HepG2 (cell line): ENCODE results near the gene XRCC2. TPM values are rescaled to one million over a fixed set of nuclear protein-coding genes. Genes with fewer than 3 reads are reported as not detected.

Experiments used
- ATAC-seq: fragments of 200-7000 bp; cut with Tn5 transposase; 3 replicates; pipeline ENCODE4 v1.9.1; 2020; ENCODE audit warnings: mild to moderate bottlenecking, moderate library complexity
- BruUV-seq: library from RNA; stranded (reverse); fragments of 400-500 nt; replicated peaks from 2 replicates; lab custom pipeline; 2021; lab: Mats Ljungman, UMichigan
- CTCF ChIA-PET: fragments of 300-600 bp; formaldehyde crosslinking; extraction: SDS; loops from one replicate; lab custom pipeline; 2021; ENCODE audit warnings: low total read pairs, inconsistent platforms, low intra/inter-chr PET ratio; lab: Yijun Ruan, JAX
- POLR2A ChIA-PET: fragments of 350-600 bp; sonication (Branson Sonifier 250); formaldehyde crosslinking; loops from one replicate; lab custom pipeline; 2020; ENCODE audit warnings: antibody characterized with exemption, inconsistent platforms; lab: Yijun Ruan, JAX
- DNase-seq: peaks from one replicate; pipeline ENCODE4 v3.0.0-alpha.2; 2015; ENCODE audit warnings: low spot score
- FAIRE-seq: peaks from 3 replicates; lab custom pipeline; 2011; peaks lifted over from hg19 to GRCh38; lab: Jason Lieb, UNC
- H2AFZ ChIP-seq: one replicate; pipeline ENCODE4 v1.6.1; 2011; ENCODE audit warnings: low read length, inconsistent platforms
- H3K27ac ChIP-seq: fragments of 300-600 bp; 3 replicates; pipeline ENCODE4 v1.8.0; 2011; ENCODE audit warnings: mixed run types, mild to moderate bottlenecking, mixed read lengths, low read length, inconsistent platforms; ENCODE audit not compliant: insufficient read depth; ENCODE audit errors: extremely low read length
- H3K27me3 ChIP-seq, 2 experiments: fragments of 200-600 bp in 1 of 2; 2 replicates in 1 of 2; 3 replicates in 1 of 2; pipeline versions ENCODE4 v1.6.0 to v1.8.0; 2011; ENCODE audit warnings: low read length in 2 of 2, mild to moderate bottlenecking in 2 of 2, moderate library complexity in 2 of 2, inconsistent platforms in 1 of 2; ENCODE audit not compliant: insufficient read depth in 2 of 2, control insufficient read depth in 1 of 2
- H3K36me3 ChIP-seq, 2 experiments: fragments of 200-600 bp in 1 of 2; replicated peaks in 1 of 2; 2 replicates in 1 of 2; 3 replicates in 1 of 2; pipeline versions ENCODE4 v1.5.1 to v1.8.0; 2011; ENCODE audit warnings: low read length in 2 of 2, inconsistent platforms in 1 of 2; ENCODE audit not compliant: insufficient read depth in 2 of 2, control insufficient read depth in 1 of 2
- H3K4me1 ChIP-seq: 2 replicates; pipeline ENCODE4 v1.5.1; 2012; ENCODE audit warnings: low read length, inconsistent platforms; ENCODE audit not compliant: insufficient read depth
- H3K4me2 ChIP-seq: 2 replicates; pipeline ENCODE4 v1.6.0; 2011; ENCODE audit warnings: low read depth, low read length, inconsistent platforms
- H3K4me3 ChIP-seq, 3 experiments: fragments of 200-600 bp in 1 of 3; sonication (generic), shearing (Covaris generic) in 1 of 3; replicated peaks in 1 of 3; 2 replicates each; pipeline ENCODE4 v1.5.1; 2011 to 2016; ENCODE audit warnings: low read length in 3 of 3, inconsistent platforms in 2 of 3, low read depth in 2 of 3, mild to moderate bottlenecking in 2 of 3, control low read depth in 1 of 3, mixed read lengths in 1 of 3; ENCODE audit not compliant: insufficient read depth in 1 of 3
- H3K79me2 ChIP-seq: one replicate; pipeline ENCODE4 v1.6.1; 2011; ENCODE audit warnings: low read length, inconsistent platforms; ENCODE audit not compliant: insufficient read depth
- H3K9ac ChIP-seq: 2 replicates; pipeline ENCODE4 v1.6.0; 2011; ENCODE audit warnings: mild to moderate bottlenecking, low read depth, low read length, inconsistent platforms; ENCODE audit not compliant: insufficient read depth
- H3K9me3 ChIP-seq: 2 replicates; pipeline ENCODE4 v1.5.1; 2012; ENCODE audit warnings: mild to moderate bottlenecking, low read length
- H4K20me1 ChIP-seq: 2 replicates; pipeline ENCODE4 v1.6.0; 2011; ENCODE audit warnings: inconsistent platforms, mild to moderate bottlenecking, low read length, moderate library complexity; ENCODE audit not compliant: insufficient read depth
- CHD4 ChIP-seq: fragments of 200-600 bp; sonication (generic); IDR thresholded peaks from 2 replicates; pipeline ENCODE4 v1.7.0; 2017; ENCODE audit warnings: mild to moderate bottlenecking, low read length, borderline replicate concordance
- KAT2B ChIP-seq: fragments of 150-350 bp; IDR thresholded peaks from 2 replicates; pipeline ENCODE4 v1.6.1; 2014; ENCODE audit warnings: low read depth, low read length, borderline replicate concordance
- MYNN ChIP-seq: sonication (generic); formaldehyde crosslinking; IDR thresholded peaks from 2 replicates; pipeline ENCODE4 v1.4.0; 2020; ENCODE audit warnings: mild to moderate bottlenecking, low read depth, missing genetic modification reagents
- POGK ChIP-seq: sonication (generic); formaldehyde crosslinking; conservative IDR thresholded peaks from 2 replicates; pipeline ENCODE4 v1.8.0; 2022; ENCODE audit warnings: mild to moderate bottlenecking, moderate library complexity, missing genetic modification reagents
- RNF2 ChIP-seq: fragments of 450-650 bp; conservative IDR thresholded peaks from 2 replicates; pipeline ENCODE4 v1.6.1; 2016; ENCODE audit warnings: low read depth
- WIZ ChIP-seq: sonication (generic); formaldehyde crosslinking; IDR thresholded peaks from 2 replicates; pipeline ENCODE4 v1.5.1; 2020; ENCODE audit warnings: mild to moderate bottlenecking, missing genetic modification reagents
- ZBTB25 ChIP-seq: IDR thresholded peaks from 2 replicates; pipeline ENCODE4 v1.6.1; 2018; ENCODE audit warnings: missing genetic modification reagents
- ZFX ChIP-seq: sonication (generic); formaldehyde crosslinking; IDR thresholded peaks from 2 replicates; pipeline ENCODE4 v1.4.0; 2020; ENCODE audit warnings: mild to moderate bottlenecking, low read depth, missing genetic modification reagents, moderate library complexity
- ZNF430 ChIP-seq: sonication (generic); formaldehyde crosslinking; IDR thresholded peaks from 2 replicates; pipeline ENCODE4 v1.9.0; 2021; ENCODE audit warnings: mild to moderate bottlenecking, missing genetic modification reagents
- ZNF547 ChIP-seq: sonication (generic); formaldehyde crosslinking; IDR thresholded peaks from 2 replicates; pipeline ENCODE4 v1.5.1; 2020; ENCODE audit warnings: mild to moderate bottlenecking, missing genetic modification reagents
- WGBS: methylation state at CpG from one replicate; pipeline ENCODE4 v1.1.6; 2017; ENCODE audit warnings: low lambda C conversion rate; 5-methylcytosine and 5-hydroxymethylcytosine counted together
- in situ Hi-C: cut with HindIII; loops from 2 replicates; pipeline ENCODE4 v1.10.0; 2017; ENCODE audit warnings: low pct_unique_long_range_greater_than_20kb; ENCODE audit not compliant: extremely low pct_ligation_motif_present
- intact Hi-C: fragments of 100-400 bp; cut with micrococcal nuclease; formaldehyde crosslinking; loops from one replicate; pipeline ENCODE4 v1.10.0; 2022; ENCODE audit not compliant: unreplicated experiment
- polyA plus RNA-seq, 8 experiments: library from polyadenylated mRNA; depleted of rRNA in 3 of 8; stranded (reverse) in 7 of 8; unstranded in 1 of 8; fragments of >200 nt; fragmentation: Illumina TruSeq in 4 of 8; extraction: Trizol in 4 of 8; gene quantifications; 2 replicates each; pipeline versions ENCODE4 v1.2.1 to v1.2.3, GENCODE V29; 2011 to 2016; ENCODE audit warnings: low read depth in 4 of 8, missing spikeins in 1 of 8, mixed read lengths in 1 of 8; ENCODE audit not compliant: insufficient read depth in 1 of 8
- total RNA-seq, 5 experiments: library from RNA; depleted of rRNA; stranded (reverse); fragments of >200 nt; fragmentation: Illumina TruSeq; extraction: Trizol; gene quantifications; 2 replicates each; pipeline ENCODE4 v1.2.3, GENCODE V29; 2016; ENCODE audit warnings: low read depth in 1 of 5
- TF ChIP-seq, protein P1 (sequence below), 2 experiments: IDR thresholded peaks; 2 replicates each; pipeline ENCODE4 v1.6.1; 2011 to 2012; ENCODE audit warnings: low read length in 2 of 2, borderline replicate concordance in 1 of 2, low read depth in 1 of 2, mild to moderate bottlenecking in 1 of 2, moderate library complexity in 1 of 2
- TF ChIP-seq, protein P2 (sequence below): sonication (generic); formaldehyde crosslinking; IDR thresholded peaks from 2 replicates; pipeline ENCODE4 v1.4.0; 2020; ENCODE audit warnings: mild to moderate bottlenecking, missing genetic modification reagents

XRCC2 gene
- total and polyA plus RNA-seq, 2 of the 13 experiments (the other 11 are each of a cell fraction or from before 2014, with no cell fraction given), result 3.8 to 14.5 TPM

DNA sequence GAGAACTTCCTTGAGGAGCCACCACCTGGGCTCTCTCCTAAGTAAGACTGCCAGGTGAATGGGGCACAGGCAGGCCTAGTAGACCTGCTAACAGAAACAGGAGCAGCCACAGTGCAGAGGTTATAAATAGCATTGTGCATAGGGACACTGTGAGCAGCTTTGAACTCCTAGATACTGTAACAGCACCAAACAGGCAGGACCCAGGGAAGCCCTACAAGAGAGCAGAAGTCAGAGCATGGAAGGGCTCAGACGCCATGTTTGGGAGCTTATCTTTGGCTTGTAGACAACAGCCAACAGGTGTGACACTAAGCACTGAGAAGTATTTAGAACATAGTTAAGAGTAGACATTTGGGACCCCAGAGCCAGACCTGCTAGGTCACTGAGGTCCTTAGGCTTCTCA lies 14.5 kb downstream of the XRCC2 start:
- FAIRE-seq (no peak), DNase-seq (no peak), ATAC-seq (no peak)
- H3K27ac ChIP-seq, result no peak overlapping the region
- H2AFZ ChIP-seq, result no peak overlapping the region
- no peak overlapping the region for H3K4me2 ChIP-seq
- H3K9me3 ChIP-seq, result no peaks in the 10 kb centered on the region
- in situ Hi-C loops (no loop called here), intact Hi-C loops (no loop called here)
- ChIA-PET CTCF (no interaction called here), POLR2A (no interaction called here)
- H3K4me1 ChIP-seq, result peaks cover 26% of the 10 kb centered on the region
- H3K4me3 ChIP-seq, result no peak overlapping the region
- WGBS, result 89% methylated on average over 1 of the region's 1 CpG
- no peak overlapping the region for H3K9ac ChIP-seq
- no peaks in the 10 kb centered on the region for H3K27me3 ChIP-seq
- H3K79me2 ChIP-seq, result peaks cover 8% of the 10 kb centered on the region
- peaks cover 2 to 31% of the 10 kb centered on the region in 2 experiments; a peak in 4 of 5 replicates for H3K36me3 ChIP-seq
- H4K20me1 ChIP-seq, result no peaks in the 10 kb centered on the region
- no TSS peak for BruUV-seq
- TF ChIP-seq, protein P1, sequence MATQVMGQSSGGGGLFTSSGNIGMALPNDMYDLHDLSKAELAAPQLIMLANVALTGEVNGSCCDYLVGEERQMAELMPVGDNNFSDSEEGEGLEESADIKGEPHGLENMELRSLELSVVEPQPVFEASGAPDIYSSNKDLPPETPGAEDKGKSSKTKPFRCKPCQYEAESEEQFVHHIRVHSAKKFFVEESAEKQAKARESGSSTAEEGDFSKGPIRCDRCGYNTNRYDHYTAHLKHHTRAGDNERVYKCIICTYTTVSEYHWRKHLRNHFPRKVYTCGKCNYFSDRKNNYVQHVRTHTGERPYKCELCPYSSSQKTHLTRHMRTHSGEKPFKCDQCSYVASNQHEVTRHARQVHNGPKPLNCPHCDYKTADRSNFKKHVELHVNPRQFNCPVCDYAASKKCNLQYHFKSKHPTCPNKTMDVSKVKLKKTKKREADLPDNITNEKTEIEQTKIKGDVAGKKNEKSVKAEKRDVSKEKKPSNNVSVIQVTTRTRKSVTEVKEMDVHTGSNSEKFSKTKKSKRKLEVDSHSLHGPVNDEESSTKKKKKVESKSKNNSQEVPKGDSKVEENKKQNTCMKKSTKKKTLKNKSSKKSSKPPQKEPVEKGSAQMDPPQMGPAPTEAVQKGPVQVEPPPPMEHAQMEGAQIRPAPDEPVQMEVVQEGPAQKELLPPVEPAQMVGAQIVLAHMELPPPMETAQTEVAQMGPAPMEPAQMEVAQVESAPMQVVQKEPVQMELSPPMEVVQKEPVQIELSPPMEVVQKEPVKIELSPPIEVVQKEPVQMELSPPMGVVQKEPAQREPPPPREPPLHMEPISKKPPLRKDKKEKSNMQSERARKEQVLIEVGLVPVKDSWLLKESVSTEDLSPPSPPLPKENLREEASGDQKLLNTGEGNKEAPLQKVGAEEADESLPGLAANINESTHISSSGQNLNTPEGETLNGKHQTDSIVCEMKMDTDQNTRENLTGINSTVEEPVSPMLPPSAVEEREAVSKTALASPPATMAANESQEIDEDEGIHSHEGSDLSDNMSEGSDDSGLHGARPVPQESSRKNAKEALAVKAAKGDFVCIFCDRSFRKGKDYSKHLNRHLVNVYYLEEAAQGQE (IDR thresholded peaks at IDR 0.05; ENCODE audit: borderline replicate concordance in 1 of 2, low read depth in 1 of 2, low read length in 2 of 2), result no peak
- TF ChIP-seq ZBTB25 (no peak), ZFX (CRISPR knock-in tag) (no peak), KAT2B (no peak), WIZ (CRISPR knock-in tag) (no peak), RNF2 (no peak), ZNF430 (CRISPR knock-in tag) (no peak), POGK (CRISPR knock-in tag) (no peak), CHD4 (no peak), MYNN (no peak), ZNF547 (CRISPR knock-in tag) (no peak)
- TF ChIP-seq, protein P2, sequence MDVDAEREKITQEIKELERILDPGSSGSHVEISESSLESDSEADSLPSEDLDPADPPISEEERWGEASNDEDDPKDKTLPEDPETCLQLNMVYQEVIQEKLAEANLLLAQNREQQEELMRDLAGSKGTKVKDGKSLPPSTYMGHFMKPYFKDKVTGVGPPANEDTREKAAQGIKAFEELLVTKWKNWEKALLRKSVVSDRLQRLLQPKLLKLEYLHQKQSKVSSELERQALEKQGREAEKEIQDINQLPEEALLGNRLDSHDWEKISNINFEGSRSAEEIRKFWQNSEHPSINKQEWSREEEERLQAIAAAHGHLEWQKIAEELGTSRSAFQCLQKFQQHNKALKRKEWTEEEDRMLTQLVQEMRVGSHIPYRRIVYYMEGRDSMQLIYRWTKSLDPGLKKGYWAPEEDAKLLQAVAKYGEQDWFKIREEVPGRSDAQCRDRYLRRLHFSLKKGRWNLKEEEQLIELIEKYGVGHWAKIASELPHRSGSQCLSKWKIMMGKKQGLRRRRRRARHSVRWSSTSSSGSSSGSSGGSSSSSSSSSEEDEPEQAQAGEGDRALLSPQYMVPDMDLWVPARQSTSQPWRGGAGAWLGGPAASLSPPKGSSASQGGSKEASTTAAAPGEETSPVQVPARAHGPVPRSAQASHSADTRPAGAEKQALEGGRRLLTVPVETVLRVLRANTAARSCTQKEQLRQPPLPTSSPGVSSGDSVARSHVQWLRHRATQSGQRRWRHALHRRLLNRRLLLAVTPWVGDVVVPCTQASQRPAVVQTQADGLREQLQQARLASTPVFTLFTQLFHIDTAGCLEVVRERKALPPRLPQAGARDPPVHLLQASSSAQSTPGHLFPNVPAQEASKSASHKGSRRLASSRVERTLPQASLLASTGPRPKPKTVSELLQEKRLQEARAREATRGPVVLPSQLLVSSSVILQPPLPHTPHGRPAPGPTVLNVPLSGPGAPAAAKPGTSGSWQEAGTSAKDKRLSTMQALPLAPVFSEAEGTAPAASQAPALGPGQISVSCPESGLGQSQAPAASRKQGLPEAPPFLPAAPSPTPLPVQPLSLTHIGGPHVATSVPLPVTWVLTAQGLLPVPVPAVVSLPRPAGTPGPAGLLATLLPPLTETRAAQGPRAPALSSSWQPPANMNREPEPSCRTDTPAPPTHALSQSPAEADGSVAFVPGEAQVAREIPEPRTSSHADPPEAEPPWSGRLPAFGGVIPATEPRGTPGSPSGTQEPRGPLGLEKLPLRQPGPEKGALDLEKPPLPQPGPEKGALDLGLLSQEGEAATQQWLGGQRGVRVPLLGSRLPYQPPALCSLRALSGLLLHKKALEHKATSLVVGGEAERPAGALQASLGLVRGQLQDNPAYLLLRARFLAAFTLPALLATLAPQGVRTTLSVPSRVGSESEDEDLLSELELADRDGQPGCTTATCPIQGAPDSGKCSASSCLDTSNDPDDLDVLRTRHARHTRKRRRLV (CRISPR knock-in tag), result no peak
